Activated T-cell treated with anti-CD3 and anti-CD28 coated beads, Interleukin-2, amount 50 U/mL, for 24 hours (primary cell): Measurements from ENCODE around the gene MPRIP.

Experiments used
- DNase-seq: peaks from one replicate; pipeline ENCODE4 v3.0.0-alpha.2; 2020
- H3K27ac Mint-ChIP-seq: 2 replicates; pipeline ENCODE4 v1.8.0; 2020; ENCODE audit warnings: mild to moderate bottlenecking, mixed read lengths
- H3K27me3 Mint-ChIP-seq: 2 replicates; pipeline ENCODE4 v1.8.0; 2020; ENCODE audit warnings: mixed read lengths
- H3K36me3 Mint-ChIP-seq: 2 replicates; pipeline ENCODE4 v1.8.0; 2020; ENCODE audit warnings: low read depth, mixed read lengths
- H3K4me1 Mint-ChIP-seq: 2 replicates; pipeline ENCODE4 v1.8.0; 2020; ENCODE audit warnings: low read depth, mixed read lengths
- H3K4me3 Mint-ChIP-seq: 2 replicates; pipeline ENCODE4 v1.8.0; 2020; ENCODE audit warnings: mild to moderate bottlenecking, moderate library complexity, mixed read lengths
- H3K9me3 Mint-ChIP-seq: 2 replicates; pipeline ENCODE4 v1.8.0; 2020; ENCODE audit warnings: mixed read lengths

Gene MPRIP

GRCh38 chr17:17196776-17197175 lies 154.5 kb downstream of the MPRIP start:
- H3K27ac Mint-ChIP-seq = no peak overlapping the region
- no peaks in the 10 kb centered on the region for H3K9me3 Mint-ChIP-seq
- no peak overlapping the region for H3K4me3 Mint-ChIP-seq
- H3K27me3 Mint-ChIP-seq = no peaks in the 10 kb centered on the region
- H3K36me3 Mint-ChIP-seq = peaks cover 44% of the 10 kb centered on the region
- peaks cover 26% of the 10 kb centered on the region for H3K4me1 Mint-ChIP-seq
- DNase-seq = no peak

DNA sequence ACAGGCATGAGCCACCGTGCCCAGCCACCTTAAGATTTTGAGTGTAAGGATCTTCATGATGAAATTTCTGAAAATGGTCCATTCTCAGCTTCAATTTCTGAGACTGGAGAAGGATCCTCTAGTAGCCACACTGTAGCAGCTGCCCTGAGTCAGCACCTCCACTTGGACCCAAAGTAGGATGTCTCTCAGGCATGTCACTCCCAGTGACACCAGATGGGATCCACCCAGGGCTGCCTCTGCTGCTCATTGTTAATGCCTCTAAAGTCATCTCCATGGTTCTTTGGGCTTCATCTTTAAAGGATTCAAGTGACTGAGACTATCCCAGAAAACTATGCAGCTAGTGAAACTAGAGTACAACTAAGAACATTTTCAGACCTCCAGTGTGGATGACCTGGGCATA lies 156.0 kb downstream of the MPRIP start:
- no peak for DNase-seq
- Mint-ChIP-seq H3K4me3 (no peak overlapping the region), H3K4me1 (peaks cover 31% of the 10 kb centered on the region), H3K27ac (peak overlapping the region; percentile 50), H3K9me3 (no peaks in the 10 kb centered on the region), H3K27me3 (no peaks in the 10 kb centered on the region), H3K36me3 (peaks cover 57% of the 10 kb centered on the region)

DNA sequence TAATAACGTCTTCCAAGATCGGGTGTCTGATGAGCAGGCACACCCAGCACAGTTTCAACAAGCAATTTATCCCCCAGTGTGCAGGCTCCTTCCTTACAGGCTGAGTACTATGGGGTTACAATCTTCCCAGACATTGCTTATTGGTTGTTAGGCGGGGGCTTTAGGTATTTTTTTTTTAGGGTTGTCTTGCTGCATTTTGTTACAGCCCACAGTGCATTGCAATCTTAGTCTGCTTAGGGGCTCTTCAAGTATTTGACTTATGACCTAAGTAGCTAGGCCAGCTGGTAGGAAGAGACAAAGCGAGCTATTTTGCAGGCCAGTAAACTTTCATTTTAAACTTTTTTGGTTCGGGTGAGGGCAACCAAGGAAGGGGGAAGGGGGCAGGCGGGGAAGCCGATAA lies 158.1 kb downstream of the MPRIP start:
- Mint-ChIP-seq H3K27ac (peak overlapping the region; percentile 42), H3K9me3 (no peaks in the 10 kb centered on the region), H3K27me3 (no peaks in the 10 kb centered on the region), H3K4me1 (peaks cover 47% of the 10 kb centered on the region), H3K36me3 (peaks cover 78% of the 10 kb centered on the region), H3K4me3 (no peak overlapping the region)
- no peak for DNase-seq

GRCh38 chr17:17200831-17201230 lies 158.6 kb downstream of the MPRIP start:
- Mint-ChIP-seq H3K4me3 (no peak overlapping the region), H3K36me3 (peaks cover 83% of the 10 kb centered on the region), H3K4me1 (peaks cover 51% of the 10 kb centered on the region), H3K27me3 (no peaks in the 10 kb centered on the region), H3K9me3 (no peaks in the 10 kb centered on the region), H3K27ac (peak overlapping the region; percentile 10)
- DNase-seq = no peak

- Mint-ChIP-seq H3K4me1 (peaks cover 51% of the 10 kb centered on the region), H3K4me3 (no peak overlapping the region), H3K9me3 (no peaks in the 10 kb centered on the region), H3K27ac (peak overlapping the region; percentile 10), H3K27me3 (no peaks in the 10 kb centered on the region), H3K36me3 (peaks cover 83% of the 10 kb centered on the region)
- DNase-seq = no peak
Measured at GRCh38 chr17:17201271-17201670, 159.0 kb downstream of the MPRIP start.

DNA sequence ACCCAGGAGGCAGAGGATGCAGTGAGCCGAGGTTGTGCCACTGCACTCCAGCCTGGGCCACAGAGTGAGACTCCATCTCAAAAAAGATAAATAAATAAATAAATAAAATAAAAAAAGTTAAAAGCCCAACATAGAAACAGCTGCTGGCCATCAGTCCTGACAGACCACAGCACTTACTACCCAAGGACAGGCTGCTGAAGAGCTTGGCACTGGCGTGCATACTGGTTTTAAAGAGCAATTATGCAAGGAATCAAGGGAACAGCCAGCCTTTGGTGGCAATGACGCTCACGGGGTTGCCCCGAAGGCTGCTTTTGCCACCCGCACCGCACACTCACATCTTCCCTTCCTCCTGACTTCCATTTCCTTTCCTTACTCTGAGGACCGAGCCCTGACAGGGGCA lies 159.7 kb downstream of the MPRIP start:
- H3K27ac Mint-ChIP-seq = peak overlapping the region; percentile 19
- H3K4me1 Mint-ChIP-seq = peaks cover 50% of the 10 kb centered on the region
- H3K4me3 Mint-ChIP-seq = no peak overlapping the region
- peaks cover 79% of the 10 kb centered on the region for H3K36me3 Mint-ChIP-seq
- no peaks in the 10 kb centered on the region for H3K27me3 Mint-ChIP-seq
- H3K9me3 Mint-ChIP-seq = no peaks in the 10 kb centered on the region
- DNase-seq = no peak

GRCh38 chr17:17203173-17203730 lies 161.0 kb downstream of the MPRIP start:
- H3K4me3 Mint-ChIP-seq = peak overlapping the region; percentile 91
- H3K27me3 Mint-ChIP-seq = no peaks in the 10 kb centered on the region
- no peaks in the 10 kb centered on the region for H3K9me3 Mint-ChIP-seq
- peaks cover 68% of the 10 kb centered on the region for H3K36me3 Mint-ChIP-seq
- no peak for DNase-seq
- peaks cover 40% of the 10 kb centered on the region for H3K4me1 Mint-ChIP-seq
- H3K27ac Mint-ChIP-seq = peak overlapping the region; percentile 98

- no peaks in the 10 kb centered on the region for H3K27me3 Mint-ChIP-seq
- peaks cover 37% of the 10 kb centered on the region for H3K4me1 Mint-ChIP-seq
- no peaks in the 10 kb centered on the region for H3K9me3 Mint-ChIP-seq
- peak overlapping the region; percentile 91 for H3K4me3 Mint-ChIP-seq
- H3K36me3 Mint-ChIP-seq = peaks cover 64% of the 10 kb centered on the region
- peak overlapping the region; percentile 98 for H3K27ac Mint-ChIP-seq
- DNase-seq = no peak
Measured at GRCh38 chr17:17204041-17204591, 161.9 kb downstream of the MPRIP start.

- H3K4me3 Mint-ChIP-seq = peak overlapping the region; percentile 91
- H3K4me1 Mint-ChIP-seq = peaks cover 37% of the 10 kb centered on the region
- no peaks in the 10 kb centered on the region for H3K9me3 Mint-ChIP-seq
- no peaks in the 10 kb centered on the region for H3K27me3 Mint-ChIP-seq
- peaks cover 59% of the 10 kb centered on the region for H3K36me3 Mint-ChIP-seq
- peak overlapping the region; percentile 98 for H3K27ac Mint-ChIP-seq
- no peak for DNase-seq
Measured at GRCh38 chr17:17204635-17205231, 162.5 kb downstream of the MPRIP start.

DNA sequence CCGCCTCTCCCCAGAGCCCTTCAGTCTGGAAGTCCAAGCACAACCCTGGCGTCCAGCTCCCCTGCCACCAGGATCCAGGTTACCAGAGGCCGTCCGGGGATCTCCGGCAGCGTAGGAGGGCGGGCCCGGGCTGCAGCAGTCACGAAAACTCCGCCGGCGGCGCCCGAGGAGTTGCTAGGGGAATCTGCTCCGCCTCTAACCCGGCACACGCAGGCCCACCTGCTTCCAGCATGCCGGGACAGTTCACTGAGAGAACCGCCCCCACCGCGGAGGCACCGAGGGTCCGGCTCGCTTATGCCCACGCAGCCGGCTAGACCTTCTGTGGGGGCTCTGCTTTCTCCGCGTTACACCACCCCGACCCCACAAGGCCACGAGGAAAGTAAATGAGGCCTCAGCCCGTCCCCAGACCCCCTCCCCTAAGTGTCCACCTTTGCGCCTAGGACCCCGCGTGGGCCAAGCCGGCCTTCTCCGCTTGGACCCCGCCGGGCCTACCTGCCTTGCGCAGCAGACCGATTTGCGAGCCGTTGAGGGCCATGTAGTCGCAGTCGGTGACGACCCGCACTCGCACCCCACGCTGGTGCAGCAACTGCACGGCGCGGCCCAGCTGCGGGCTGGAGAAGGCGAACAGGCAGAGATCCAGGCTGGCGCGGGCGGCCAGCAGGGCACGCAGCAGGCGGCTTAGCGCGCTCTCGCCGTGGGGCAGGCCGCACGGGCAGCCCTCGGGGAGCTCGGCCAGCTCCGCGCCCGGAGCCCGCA lies 163.3 kb downstream of the MPRIP start:
- Mint-ChIP-seq H3K27ac (peak overlapping the region; percentile 98), H3K4me1 (peaks cover 37% of the 10 kb centered on the region), H3K36me3 (peaks cover 51% of the 10 kb centered on the region), H3K4me3 (peak overlapping the region; percentile 91), H3K27me3 (no peaks in the 10 kb centered on the region), H3K9me3 (no peaks in the 10 kb centered on the region)
- DNase-seq = peak; percentile 80

DNA sequence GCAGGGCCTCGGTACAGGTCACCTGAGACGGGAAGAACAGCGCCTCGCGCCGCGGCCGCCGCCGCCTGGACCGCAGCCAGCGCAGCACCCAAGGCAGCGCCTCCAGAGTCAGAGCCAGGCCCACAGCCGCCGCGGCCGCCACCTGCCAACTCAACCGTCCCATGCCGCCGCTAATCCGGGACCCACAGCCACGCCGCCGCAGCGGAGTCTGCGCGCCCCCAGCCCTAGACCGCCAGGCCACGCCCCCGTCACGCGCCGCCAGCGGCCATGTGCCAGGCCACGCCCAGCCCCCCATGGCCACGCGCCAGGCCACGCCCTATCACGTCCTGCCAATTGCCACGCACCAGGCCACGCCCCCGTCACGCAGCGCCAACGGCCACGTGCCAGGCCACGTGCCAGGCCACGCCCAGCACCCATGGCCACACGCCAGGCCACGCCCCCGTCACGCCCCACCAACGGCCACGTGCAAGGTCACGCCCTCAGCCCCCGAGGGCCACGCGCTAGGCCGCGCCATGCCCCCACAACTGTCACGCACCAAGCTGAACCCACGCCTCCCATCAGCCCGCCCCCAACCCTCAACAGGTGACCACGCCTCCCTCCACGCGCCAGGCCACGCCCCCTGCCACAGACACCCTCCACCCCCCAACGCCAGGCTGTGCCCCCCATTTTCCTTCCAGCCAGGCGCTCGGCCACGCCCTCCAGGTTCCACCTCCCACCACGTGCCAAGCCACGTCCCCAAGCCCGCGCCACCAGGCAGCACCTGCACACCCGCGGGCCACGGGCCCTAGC lies 164.1 kb downstream of the MPRIP start, which contains the start of gene PLD6:
Gene PLD6 (minus strand): TSS at position 210 of the 789 bp plus-strand sequence. CDS start 47 bp downstream, at position 163.
- Mint-ChIP-seq H3K36me3 (peaks cover 43% of the 10 kb centered on the region), H3K9me3 (no peaks in the 10 kb centered on the region), H3K27me3 (no peaks in the 10 kb centered on the region), H3K4me3 (peak within 1 kb of the TSS; percentile 91), H3K4me1 (peaks cover 34% of the 10 kb centered on the region), H3K27ac (peak within 1 kb of the TSS; percentile 98)
- peak; percentile 97 for DNase-seq

GRCh38 chr17:17206913-17207335 lies 164.7 kb downstream of the MPRIP start:
- Mint-ChIP-seq H3K27me3 (no peaks in the 10 kb centered on the region), H3K4me1 (peaks cover 32% of the 10 kb centered on the region), H3K27ac (peak overlapping the region; percentile 86), H3K9me3 (no peaks in the 10 kb centered on the region), H3K4me3 (peak overlapping the region; percentile 58), H3K36me3 (peaks cover 39% of the 10 kb centered on the region)
- DNase-seq = no peak

- Mint-ChIP-seq H3K36me3 (peaks cover 36% of the 10 kb centered on the region), H3K4me3 (no peak overlapping the region), H3K27me3 (no peaks in the 10 kb centered on the region), H3K4me1 (peaks cover 24% of the 10 kb centered on the region), H3K9me3 (no peaks in the 10 kb centered on the region), H3K27ac (no peak overlapping the region)
- no peak for DNase-seq
Measured at GRCh38 chr17:17207998-17208397, 165.7 kb downstream of the MPRIP start.

DNA sequence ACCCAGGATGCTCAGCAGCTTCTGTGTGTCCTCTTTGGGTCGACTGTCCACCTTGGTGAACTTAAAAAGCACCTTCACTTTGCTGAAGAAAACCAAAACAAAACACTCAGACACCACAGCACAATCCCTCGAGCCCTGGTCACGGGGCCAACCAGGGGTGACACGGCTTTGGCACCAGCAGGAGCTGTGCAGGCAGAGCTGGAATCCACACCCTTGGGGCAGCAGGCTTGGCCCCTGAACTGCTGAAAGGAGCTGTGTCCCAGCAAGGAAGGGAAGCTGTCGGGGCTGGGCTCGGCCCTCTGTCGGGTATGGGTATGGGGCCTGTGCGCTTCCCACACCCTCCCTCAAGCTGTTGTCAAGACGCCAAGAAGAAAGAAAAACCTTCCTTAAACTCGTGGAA lies 171.5 kb downstream of the MPRIP start:
- Mint-ChIP-seq H3K4me3 (no peak overlapping the region), H3K27me3 (no peaks in the 10 kb centered on the region), H3K4me1 (no peaks in the 10 kb centered on the region), H3K9me3 (no peaks in the 10 kb centered on the region), H3K36me3 (peaks cover 57% of the 10 kb centered on the region), H3K27ac (no peak overlapping the region)
- no peak for DNase-seq
